Ecto neural progenitor cell (in vitro differentiated cells): Measurements from ENCODE around the gene IL9R.
"Not testable (repeated sequence)": the region's sequence is repeated elsewhere in the genome, so short reads cannot be mapped to it uniquely, and the experiment has no call there.

Experiments used
- DNase-seq: peaks from one replicate; pipeline ENCODE4 v3.0.0-alpha.2; 2018; ENCODE audit warnings: low spot score

Gene IL9R

GRCh38 chrX:156030474-156030873, 33.0 kb downstream of the IL9R start:
- not testable (repeated sequence) for DNase-seq
